Measurements from ENCODE around the gene GPLD1.
A peak's percentile ranks its signal among the peaks of the same experiment; 100 is the strongest.
"Not testable (repeated sequence)": the region's sequence is repeated elsewhere in the genome, so short reads cannot be mapped to it uniquely, and the experiment has no call there.

GPLD1 gene

GRCh38 chr6:24489470-24489869 lies at the start of gene GPLD1:
Gene GPLD1 (minus strand): TSS chr6:24489578. CDS start chr6:24489511, 67 bp downstream.
- DNase-seq = no peak

- no peak for DNase-seq
Measured at GRCh38 chr6:24537771-24538385, 48.5 kb upstream of the GPLD1 start.

GRCh38 chr6:24537082-24537699 lies 47.8 kb upstream of the GPLD1 start:
- no peak for DNase-seq

GRCh38 chr6:24536466-24536865 lies 47.1 kb upstream of the GPLD1 start:
- DNase-seq = no peak

GRCh38 chr6:24535210-24535609 lies 45.8 kb upstream of the GPLD1 start:
- DNase-seq = no peak

- DNase-seq = no peak
Measured at GRCh38 chr6:24534329-24534728, 45.0 kb upstream of the GPLD1 start.

GRCh38 chr6:24529985-24530384 lies 40.6 kb upstream of the GPLD1 start:
- no peak for DNase-seq

GRCh38 chr6:24524805-24525204 lies 35.4 kb upstream of the GPLD1 start:
- no peak for DNase-seq

- no peak for DNase-seq
Measured at GRCh38 chr6:24524329-24524728, 35.0 kb upstream of the GPLD1 start.

GRCh38 chr6:24522228-24523176 lies 33.1 kb upstream of the GPLD1 start:
- DNase-seq = no peak

GRCh38 chr6:24520929-24521546 lies 31.7 kb upstream of the GPLD1 start:
- peak in 2 of 4 experiments; percentile 5 to 6 for DNase-seq

- no peak for DNase-seq
Measured at GRCh38 chr6:24517659-24518543, 28.5 kb upstream of the GPLD1 start.

- DNase-seq = no peak
Measured at GRCh38 chr6:24513602-24514001, 24.2 kb upstream of the GPLD1 start.

GRCh38 chr6:24511976-24512375 lies 22.6 kb upstream of the GPLD1 start:
- DNase-seq = not testable (repeated sequence)

GRCh38 chr6:24506814-24507520 lies 17.6 kb upstream of the GPLD1 start:
- DNase-seq = no peak

- no peak for DNase-seq
Measured at GRCh38 chr6:24504649-24505586, 15.5 kb upstream of the GPLD1 start.

- no peak for DNase-seq
Measured at GRCh38 chr6:24504287-24504648, 14.9 kb upstream of the GPLD1 start.

- DNase-seq = no peak
Measured at GRCh38 chr6:24501914-24502313, 12.5 kb upstream of the GPLD1 start.

GRCh38 chr6:24501374-24501773 lies 12.0 kb upstream of the GPLD1 start:
- no peak for DNase-seq

GRCh38 chr6:24500683-24501082 lies 11.3 kb upstream of the GPLD1 start:
- DNase-seq = no peak
